Measurements from ENCODE around the gene DNAJB7.
"Not testable (repeated sequence)": the region's sequence is repeated elsewhere in the genome, so short reads cannot be mapped to it uniquely, and the experiment has no call there.

The DNAJB7 gene

GRCh38 chr22:40844951-40845350, 17.0 kb downstream of the DNAJB7 start:
- no peak for DNase-seq (ENCODE audit: low read depth)

GRCh38 chr22:40838486-40838885, 23.4 kb downstream of the DNAJB7 start:
- DNase-seq (ENCODE audit: low read depth): no peak

DNA sequence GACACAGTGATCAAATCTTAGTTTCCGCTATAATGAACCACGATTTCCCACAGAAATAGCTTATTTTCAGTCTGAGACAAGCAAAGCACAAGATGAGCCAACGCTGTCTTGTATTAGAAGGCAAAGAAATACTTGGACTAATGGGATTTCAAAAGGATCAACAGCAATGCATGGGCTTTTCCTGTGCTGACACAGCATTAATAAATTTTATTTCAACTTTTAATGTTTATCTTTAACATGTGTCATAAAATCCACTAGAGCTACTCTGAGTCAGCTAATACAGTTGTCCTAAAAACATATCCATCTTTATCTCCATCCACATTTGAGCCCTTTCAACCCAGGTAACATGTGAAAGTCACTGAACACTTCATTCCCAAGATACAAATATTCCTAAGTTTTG, 27.3 kb downstream of the DNAJB7 start:
- no peak for DNase-seq (ENCODE audit: low read depth)

DNA sequence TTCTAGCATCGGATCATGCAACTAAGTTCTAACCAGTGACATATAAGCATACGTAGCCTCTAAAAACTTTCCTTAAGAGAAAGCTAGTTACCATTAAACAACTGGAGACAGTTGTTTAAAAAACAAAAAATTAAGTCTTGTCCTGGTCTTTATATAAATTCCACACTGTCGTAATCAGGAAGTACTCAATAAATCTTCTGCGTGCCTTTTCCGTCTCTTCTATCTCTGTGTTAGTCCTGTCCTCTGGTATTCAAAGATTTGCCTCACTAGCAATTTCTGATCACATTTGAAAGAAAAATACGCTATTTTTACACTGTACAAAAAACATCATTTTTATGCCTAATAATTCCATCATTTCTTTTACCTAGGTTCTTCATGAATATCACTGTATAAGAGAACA, 32.8 kb downstream of the DNAJB7 start:
- DNase-seq (ENCODE audit: low read depth): no peak

- no peak for DNase-seq (ENCODE audit: low read depth)
These were observed 34.8 kb downstream of the DNAJB7 start for GRCh38 chr22:40826984-40827741.

- not testable (repeated sequence) for DNase-seq (ENCODE audit: low read depth)
These were observed 35.6 kb downstream of the DNAJB7 start for GRCh38 chr22:40826292-40826691.

DNA sequence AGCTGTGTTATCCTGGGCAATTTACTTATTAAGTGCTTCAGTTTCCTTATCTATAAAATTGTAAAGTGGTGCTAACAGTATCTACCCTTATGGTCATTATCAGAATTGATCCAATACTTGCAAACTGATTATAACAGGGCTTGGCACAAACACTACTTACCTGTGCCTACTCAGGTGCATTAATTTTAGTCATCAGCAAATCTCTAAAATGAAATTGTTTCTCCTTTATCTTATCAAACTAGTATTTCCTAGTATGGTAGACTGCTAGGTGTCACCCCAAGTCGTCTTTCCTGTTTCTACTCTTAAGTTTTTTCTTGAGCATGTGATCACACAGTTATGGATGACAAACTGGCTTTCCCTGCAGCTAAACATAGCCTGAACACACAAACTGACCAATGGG, 38.5 kb downstream of the DNAJB7 start:
- DNase-seq (ENCODE audit: low read depth): no peak

- DNase-seq (ENCODE audit: low read depth): no peak
These were observed 42.2 kb downstream of the DNAJB7 start for GRCh38 chr22:40819599-40820140.

DNA sequence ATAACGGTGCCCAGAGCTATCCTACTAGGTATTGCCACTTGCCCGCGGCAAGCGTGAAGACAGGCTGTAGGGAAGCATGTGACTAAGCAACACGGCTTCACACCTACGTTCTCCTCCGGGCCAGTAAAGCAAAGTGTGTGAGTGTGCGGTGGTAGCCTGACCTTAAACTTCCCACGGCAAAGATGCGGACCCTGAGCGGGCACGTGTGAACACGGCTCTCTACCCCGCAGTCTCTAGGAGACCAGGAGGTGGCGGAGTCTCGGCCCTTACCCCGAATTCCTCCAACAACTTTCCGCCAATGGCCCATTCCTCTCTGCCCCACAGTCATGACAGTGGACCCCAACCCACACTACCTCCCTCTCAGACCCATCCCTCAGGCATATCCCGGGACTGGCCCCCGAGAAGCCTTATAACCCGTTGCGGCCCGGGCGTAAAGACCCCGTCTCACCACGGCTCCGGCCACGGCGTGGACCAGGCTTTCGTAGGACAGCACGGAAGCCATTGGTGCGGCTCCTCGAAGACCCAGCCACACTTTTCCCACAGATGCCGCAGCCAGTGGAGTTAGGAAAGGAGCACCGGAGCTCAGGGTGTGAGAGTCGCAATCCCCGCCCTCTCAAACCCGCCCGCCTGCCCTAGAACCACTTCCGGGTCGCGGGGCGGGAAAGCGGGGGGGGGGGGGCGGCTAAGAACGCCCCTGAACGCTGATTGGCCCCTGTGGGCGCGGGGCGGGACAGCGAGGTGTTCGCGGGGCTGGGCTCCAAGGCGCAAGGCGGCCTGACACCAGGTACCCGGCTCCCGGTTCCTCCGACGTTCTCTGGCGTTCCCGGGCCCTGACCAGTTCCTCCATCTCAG, 42.9 kb downstream of the DNAJB7 start, which contains the start of gene SLC25A17:
SLC25A17 (minus strand) TSS at position 600 of the 852 bp plus-strand sequence; CDS start at position 502, 98 bp downstream.
- peak; percentile 83 for DNase-seq (ENCODE audit: low read depth)

DNA sequence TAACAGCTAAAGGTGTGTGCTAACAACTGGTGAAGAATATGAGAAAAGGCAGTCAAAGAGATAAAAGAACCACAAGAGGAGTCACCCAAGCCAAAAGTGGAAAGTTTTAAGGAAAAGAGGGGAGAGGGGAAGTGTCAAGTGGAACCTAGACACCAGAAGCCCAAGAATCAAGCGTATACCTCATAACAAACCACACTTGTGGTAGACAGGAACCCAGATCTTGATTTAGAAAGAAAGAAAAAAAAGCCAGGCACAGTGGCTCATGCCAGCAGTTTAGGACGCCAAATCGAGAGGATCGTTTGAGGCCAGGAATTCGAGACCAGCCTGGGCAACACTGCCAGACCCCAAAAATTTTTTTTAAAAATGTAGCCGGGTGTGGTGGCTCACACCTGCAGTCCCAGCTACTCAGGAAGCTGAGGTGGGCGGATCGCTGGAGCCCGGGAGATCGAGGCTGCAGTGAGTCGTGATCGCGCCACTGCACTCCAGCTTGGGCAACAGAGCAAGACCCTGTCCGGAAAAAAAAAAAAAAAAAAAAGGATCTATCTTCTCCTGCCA, 43.6 kb downstream of the DNAJB7 start:
- no peak for DNase-seq (ENCODE audit: low read depth)

DNA sequence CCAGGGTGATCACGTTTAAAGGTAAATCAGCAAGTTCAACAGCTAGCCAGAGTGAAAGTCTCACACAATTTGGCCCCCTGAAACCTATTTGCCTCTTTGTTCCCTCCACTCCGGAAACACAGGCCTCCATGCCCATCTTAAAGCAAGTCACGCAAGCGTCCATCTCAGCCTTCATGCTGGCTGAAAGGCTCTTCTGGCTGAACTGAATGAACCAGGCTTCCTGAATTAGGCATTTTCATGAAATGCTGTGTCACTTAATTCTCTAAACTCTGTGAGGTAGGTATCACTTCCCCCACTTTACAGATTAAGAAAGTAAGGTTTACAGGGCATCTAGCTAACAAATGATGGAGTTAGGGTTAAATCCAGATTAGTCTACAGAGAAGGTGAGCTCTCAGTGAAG, 44.2 kb downstream of the DNAJB7 start:
- no peak for DNase-seq (ENCODE audit: low read depth)

- no peak for DNase-seq (ENCODE audit: low read depth)
These were observed 48.0 kb downstream of the DNAJB7 start for GRCh38 chr22:40813912-40814315.

Data from stimulated activated CD8-positive, alpha-beta memory T cell treated with anti-CD3 and anti-CD28 coated beads, Interleukin-12 subunit alpha, Interleukin-12 subunit beta, amount 100 ng/mL, for 4 hours (primary cell).